ENCODE data around the gene GALNT18. TPM values are rescaled to one million over a fixed set of nuclear protein-coding genes. Genes with fewer than 3 reads are reported as not detected.

GALNT18 gene
- total and polyA plus RNA-seq, 2 experiments from 2014 or later = 4.3 to 10.8 TPM

DNA sequence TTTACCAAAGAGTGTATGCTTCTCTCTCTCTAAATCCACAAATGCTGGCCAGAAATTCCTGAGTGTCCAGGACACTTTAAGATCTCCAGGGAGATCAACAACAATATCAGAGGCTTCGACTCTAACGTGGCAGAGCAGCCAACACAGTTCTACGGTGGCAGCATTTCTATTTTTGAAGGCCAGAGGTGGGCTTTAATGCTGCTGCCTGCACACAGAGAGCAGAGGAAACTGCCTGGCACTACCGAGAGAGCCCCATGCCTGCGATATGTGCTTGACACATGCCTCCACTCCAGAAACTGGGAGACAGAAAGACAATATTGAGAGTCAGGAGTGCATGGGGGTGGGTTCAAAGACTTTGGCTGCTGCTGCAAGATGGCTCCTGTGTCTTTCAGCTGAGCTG, 48.8 kb upstream of the GALNT18 start:
- peaks cover 9% of the 10 kb centered on the region for H3K27me3 Mint-ChIP-seq (ENCODE audit: insufficient read depth, low read depth, poor library complexity)
- no peaks in the 10 kb centered on the region for H3K79me2 ChIP-seq (replicated peaks; ENCODE audit: insufficient read depth)
- no peaks in the 10 kb centered on the region for H3K4me1 ChIP-seq (ENCODE audit: insufficient read depth)
- TF ChIP-seq, protein P1, sequence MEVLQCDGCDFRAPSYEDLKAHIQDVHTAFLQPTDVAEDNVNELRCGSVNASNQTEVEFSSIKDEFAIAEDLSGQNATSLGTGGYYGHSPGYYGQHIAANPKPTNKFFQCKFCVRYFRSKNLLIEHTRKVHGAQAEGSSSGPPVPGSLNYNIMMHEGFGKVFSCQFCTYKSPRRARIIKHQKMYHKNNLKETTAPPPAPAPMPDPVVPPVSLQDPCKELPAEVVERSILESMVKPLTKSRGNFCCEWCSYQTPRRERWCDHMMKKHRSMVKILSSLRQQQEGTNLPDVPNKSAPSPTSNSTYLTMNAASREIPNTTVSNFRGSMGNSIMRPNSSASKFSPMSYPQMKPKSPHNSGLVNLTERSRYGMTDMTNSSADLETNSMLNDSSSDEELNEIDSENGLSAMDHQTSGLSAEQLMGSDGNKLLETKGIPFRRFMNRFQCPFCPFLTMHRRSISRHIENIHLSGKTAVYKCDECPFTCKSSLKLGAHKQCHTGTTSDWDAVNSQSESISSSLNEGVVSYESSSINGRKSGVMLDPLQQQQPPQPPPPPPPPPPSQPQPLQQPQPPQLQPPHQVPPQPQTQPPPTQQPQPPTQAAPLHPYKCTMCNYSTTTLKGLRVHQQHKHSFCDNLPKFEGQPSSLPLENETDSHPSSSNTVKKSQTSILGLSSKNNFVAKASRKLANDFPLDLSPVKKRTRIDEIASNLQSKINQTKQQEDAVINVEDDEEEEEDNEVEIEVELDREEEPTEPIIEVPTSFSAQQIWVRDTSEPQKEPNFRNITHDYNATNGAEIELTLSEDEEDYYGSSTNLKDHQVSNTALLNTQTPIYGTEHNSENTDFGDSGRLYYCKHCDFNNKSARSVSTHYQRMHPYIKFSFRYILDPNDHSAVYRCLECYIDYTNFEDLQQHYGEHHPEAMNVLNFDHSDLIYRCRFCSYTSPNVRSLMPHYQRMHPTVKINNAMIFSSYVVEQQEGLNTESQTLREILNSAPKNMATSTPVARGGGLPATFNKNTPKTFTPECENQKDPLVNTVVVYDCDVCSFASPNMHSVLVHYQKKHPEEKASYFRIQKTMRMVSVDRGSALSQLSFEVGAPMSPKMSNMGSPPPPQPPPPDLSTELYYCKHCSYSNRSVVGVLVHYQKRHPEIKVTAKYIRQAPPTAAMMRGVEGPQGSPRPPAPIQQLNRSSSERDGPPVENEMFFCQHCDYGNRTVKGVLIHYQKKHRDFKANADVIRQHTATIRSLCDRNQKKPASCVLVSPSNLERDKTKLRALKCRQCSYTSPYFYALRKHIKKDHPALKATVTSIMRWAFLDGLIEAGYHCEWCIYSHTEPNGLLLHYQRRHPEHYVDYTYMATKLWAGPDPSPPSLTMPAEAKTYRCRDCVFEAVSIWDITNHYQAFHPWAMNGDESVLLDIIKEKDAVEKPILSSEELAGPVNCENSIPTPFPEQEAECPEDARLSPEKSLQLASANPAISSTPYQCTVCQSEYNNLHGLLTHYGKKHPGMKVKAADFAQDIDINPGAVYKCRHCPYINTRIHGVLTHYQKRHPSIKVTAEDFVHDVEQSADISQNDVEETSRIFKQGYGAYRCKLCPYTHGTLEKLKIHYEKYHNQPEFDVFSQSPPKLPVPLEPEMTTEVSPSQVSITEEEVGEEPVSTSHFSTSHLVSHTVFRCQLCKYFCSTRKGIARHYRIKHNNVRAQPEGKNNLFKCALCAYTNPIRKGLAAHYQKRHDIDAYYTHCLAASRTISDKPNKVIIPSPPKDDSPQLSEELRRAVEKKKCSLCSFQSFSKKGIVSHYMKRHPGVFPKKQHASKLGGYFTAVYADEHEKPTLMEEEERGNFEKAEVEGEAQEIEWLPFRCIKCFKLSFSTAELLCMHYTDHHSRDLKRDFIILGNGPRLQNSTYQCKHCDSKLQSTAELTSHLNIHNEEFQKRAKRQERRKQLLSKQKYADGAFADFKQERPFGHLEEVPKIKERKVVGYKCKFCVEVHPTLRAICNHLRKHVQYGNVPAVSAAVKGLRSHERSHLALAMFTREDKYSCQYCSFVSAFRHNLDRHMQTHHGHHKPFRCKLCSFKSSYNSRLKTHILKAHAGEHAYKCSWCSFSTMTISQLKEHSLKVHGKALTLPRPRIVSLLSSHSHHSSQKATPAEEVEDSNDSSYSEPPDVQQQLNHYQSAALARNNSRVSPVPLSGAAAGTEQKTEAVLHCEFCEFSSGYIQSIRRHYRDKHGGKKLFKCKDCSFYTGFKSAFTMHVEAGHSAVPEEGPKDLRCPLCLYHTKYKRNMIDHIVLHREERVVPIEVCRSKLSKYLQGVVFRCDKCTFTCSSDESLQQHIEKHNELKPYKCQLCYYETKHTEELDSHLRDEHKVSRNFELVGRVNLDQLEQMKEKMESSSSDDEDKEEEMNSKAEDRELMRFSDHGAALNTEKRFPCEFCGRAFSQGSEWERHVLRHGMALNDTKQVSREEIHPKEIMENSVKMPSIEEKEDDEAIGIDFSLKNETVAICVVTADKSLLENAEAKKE (CRISPR knock-in tag; IDR thresholded peaks at IDR 0.05) = no peak
- no peak for TF ChIP-seq STAT1 (IDR thresholded peaks at IDR 0.05; ENCODE audit: unreplicated experiment)
- no peak for TF ChIP-seq EZH2 (IDR thresholded peaks at IDR 0.05; ENCODE audit: low read depth, unreplicated experiment)
- no peak for TF ChIP-seq EZH2phosphoT487 (IDR thresholded peaks at IDR 0.05; ENCODE audit: unreplicated experiment)
- TF ChIP-seq ZNF331 (CRISPR knock-in tag; IDR thresholded peaks at IDR 0.05; ENCODE audit: low read depth) = no peak
- no peak for TF ChIP-seq ZNF114 (CRISPR knock-in tag; IDR thresholded peaks at IDR 0.05)
- TF ChIP-seq, protein P2, sequence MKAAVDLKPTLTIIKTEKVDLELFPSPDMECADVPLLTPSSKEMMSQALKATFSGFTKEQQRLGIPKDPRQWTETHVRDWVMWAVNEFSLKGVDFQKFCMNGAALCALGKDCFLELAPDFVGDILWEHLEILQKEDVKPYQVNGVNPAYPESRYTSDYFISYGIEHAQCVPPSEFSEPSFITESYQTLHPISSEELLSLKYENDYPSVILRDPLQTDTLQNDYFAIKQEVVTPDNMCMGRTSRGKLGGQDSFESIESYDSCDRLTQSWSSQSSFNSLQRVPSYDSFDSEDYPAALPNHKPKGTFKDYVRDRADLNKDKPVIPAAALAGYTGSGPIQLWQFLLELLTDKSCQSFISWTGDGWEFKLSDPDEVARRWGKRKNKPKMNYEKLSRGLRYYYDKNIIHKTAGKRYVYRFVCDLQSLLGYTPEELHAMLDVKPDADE (IDR thresholded peaks at IDR 0.05) = no peak
- TF ChIP-seq NANOG (IDR thresholded peaks at IDR 0.05; ENCODE audit: borderline replicate concordance) = no peak
- no peaks in the 10 kb centered on the region for H3K27me3 ChIP-seq (ENCODE audit: insufficient read depth)
- no peaks in the 10 kb centered on the region for H3F3A ChIP-seq (replicated peaks; ENCODE audit: low read depth)
- H3K4me2 ChIP-seq = no peak overlapping the region
- peaks cover 12% of the 10 kb centered on the region; the same call in 2 of the 3 replicates for H3K36me3 Mint-ChIP-seq (ENCODE audit: low read depth)
- peaks cover 7% of the 10 kb centered on the region for H3K4me1 Mint-ChIP-seq
- no peaks in the 10 kb centered on the region for H3K36me3 ChIP-seq (ENCODE audit: insufficient read depth)
- no peak overlapping the region for H2AFZ ChIP-seq
- H3K4me3 Mint-ChIP-seq = no peak overlapping the region
- ATAC-seq (no peak), DNase-seq (ENCODE audit: low spot score) (no peak)
- peaks cover 9% of the 10 kb centered on the region; the same call in 1 of the 2 replicates for H3K9me2 ChIP-seq (ENCODE audit: insufficient read depth)
- no peak overlapping the region for H3K27ac Mint-ChIP-seq
- H3K4me3 ChIP-seq = no peak overlapping the region
- peaks cover 14% of the 10 kb centered on the region for H3K9me3 Mint-ChIP-seq
- no peaks in the 10 kb centered on the region for H4K20me1 ChIP-seq (replicated peaks; ENCODE audit: insufficient read depth)
- H3K27ac ChIP-seq (ENCODE audit: low read depth) = no peak overlapping the region
